SJSA1 (cell line): ENCODE data around the gene HACL1. TPM values are rescaled to one million over a fixed set of nuclear protein-coding genes. Genes with fewer than 3 reads are reported as not detected.

Experiments
- DNase-seq, 2 experiments: peaks; one replicate each; pipeline ENCODE4 v3.0.0-alpha.2; 2015 to 2020; ENCODE audit warnings: low spot score in 2 of 2, low read depth in 1 of 2
- H3K27ac ChIP-seq: fragments of 250-450 bp; sonication (Bioruptor Pico); 2 replicates; pipeline ENCODE4 v1.5.1; 2020; ENCODE audit warnings: mild to moderate bottlenecking, moderate library complexity
- H3K27me3 ChIP-seq: fragments of 250-450 bp; sonication (Bioruptor Pico); replicated peaks from 2 replicates; pipeline ENCODE4 v1.5.1; 2020; ENCODE audit warnings: mild to moderate bottlenecking, moderate library complexity
- H3K36me3 ChIP-seq: fragments of 250-450 bp; sonication (Bioruptor Pico); 2 replicates; pipeline ENCODE4 v1.5.1; 2020; ENCODE audit warnings: mild to moderate bottlenecking
- H3K4me1 ChIP-seq: fragments of 250-450 bp; sonication (Bioruptor Pico); replicated peaks from 2 replicates; pipeline ENCODE4 v1.6.1; 2021; ENCODE audit warnings: mild to moderate bottlenecking
- H3K4me3 ChIP-seq: fragments of 250-450 bp; sonication (Bioruptor Pico); 2 replicates; pipeline ENCODE4 v1.5.1; 2020; ENCODE audit warnings: mild to moderate bottlenecking
- H3K9me3 ChIP-seq: fragments of 250-450 bp; sonication (Bioruptor Pico); replicated peaks from 2 replicates; pipeline ENCODE4 v1.5.1; 2020; ENCODE audit warnings: mild to moderate bottlenecking
- total RNA-seq: library from RNA; depleted of rRNA; stranded (reverse); fragments of >200 nt; shearing (Covaris generic); gene quantifications from 2 replicates; pipeline ENCODE4 v1.2.3, GENCODE V29; 2014; rRNA removed

HACL1 gene
- total RNA-seq, 1 experiment from 2014 or later, result 14.1 TPM

DNA sequence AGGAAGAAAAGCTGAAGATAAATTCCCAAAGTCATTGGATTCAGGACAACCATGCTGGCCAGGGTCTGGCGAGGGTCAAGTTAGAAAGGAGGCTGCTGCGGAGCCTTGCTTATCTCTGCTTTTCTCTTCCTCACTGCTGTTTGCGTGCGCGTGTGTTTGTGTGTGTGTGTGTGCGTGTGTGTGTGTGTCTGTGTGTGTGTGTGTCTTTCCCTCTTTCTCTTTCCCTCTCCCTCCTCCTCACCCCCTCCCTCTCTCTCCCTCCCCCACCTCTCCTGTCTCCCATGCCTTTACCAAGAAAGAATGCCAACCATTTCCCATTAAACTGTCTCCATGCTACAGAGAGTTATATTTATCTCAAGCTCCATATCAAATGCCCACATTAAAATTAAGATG is 79.8 kb downstream of the HACL1 start, which contains the start of gene COLQ:
COLQ (minus strand) TSS at position 134 of the 393 bp plus-strand sequence; CDS start at position 53, 81 bp downstream.
- Histone ChIP-seq H3K4me3 (no peak within 1 kb of the TSS), H3K27ac (no peak within 1 kb of the TSS), H3K9me3 (no peaks in the 10 kb centered on the region), H3K27me3 (no peaks in the 10 kb centered on the region; the same call in 1 of the 2 replicates), H3K36me3 (no peaks in the 10 kb centered on the region), H3K4me1 (no peaks in the 10 kb centered on the region)
- no peak for DNase-seq

DNA sequence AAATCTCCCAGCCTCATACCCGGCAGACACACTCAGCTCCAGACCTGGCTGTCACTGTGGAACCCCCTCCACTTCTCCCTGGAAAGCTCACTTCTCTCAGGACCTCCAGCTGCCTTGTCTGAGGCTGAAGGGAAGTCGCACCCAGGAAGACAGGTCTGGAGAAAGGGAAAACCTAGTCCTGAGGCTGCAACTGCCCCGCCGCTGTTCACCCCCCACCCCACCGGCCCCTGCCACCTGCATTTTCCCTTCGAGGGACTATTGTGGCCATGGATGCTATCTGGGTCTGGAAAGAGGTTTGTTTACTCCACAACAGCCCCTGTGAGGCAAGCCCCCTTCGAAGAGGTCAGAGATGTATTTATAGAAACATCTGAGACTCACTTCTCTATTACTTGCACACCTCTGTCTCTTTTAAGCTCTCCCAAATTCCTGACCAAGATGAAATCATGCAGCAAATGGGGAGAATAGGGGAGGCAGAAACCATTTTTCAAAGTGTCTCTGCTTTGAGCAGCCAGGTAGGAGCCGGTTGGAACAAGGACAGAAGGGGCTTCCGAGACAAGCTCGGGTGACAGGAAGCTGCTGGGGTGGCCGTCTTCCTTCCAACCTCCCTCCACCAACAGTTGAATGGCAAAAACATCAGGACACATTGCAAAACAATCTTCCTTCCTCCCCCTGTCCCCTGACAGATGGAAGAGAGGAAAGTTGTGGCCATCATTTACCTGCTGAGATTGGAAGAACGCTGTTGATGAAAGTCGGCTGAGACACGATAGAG is 80.4 kb downstream of the HACL1 start:
- H3K4me3 ChIP-seq, result no peak overlapping the region
- no peaks in the 10 kb centered on the region for H3K9me3 ChIP-seq
- H3K27me3 ChIP-seq, result no peaks in the 10 kb centered on the region
- DNase-seq, result no peak
- H3K36me3 ChIP-seq, result no peaks in the 10 kb centered on the region
- H3K4me1 ChIP-seq, result no peaks in the 10 kb centered on the region
- no peak overlapping the region for H3K27ac ChIP-seq

DNA sequence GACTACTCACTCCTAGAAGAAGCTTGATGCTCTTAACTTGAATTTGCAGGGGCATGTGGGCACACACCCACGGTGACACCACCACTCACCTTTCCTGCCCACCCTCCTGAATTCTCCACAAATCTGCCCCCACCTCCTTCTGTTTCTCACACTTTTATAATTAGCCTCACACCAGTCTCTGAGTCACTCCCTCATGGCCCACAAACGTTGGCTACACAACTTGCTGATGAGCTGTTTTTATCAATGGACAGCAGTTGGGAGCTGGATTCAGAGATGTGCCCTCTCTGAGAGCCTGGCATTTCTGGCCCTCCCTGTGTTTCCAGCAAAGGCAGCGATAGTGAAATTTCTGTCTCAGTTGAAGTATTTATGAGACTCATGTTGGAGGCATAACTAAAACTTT is 81.2 kb downstream of the HACL1 start:
- no peaks in the 10 kb centered on the region for H3K9me3 ChIP-seq

DNA sequence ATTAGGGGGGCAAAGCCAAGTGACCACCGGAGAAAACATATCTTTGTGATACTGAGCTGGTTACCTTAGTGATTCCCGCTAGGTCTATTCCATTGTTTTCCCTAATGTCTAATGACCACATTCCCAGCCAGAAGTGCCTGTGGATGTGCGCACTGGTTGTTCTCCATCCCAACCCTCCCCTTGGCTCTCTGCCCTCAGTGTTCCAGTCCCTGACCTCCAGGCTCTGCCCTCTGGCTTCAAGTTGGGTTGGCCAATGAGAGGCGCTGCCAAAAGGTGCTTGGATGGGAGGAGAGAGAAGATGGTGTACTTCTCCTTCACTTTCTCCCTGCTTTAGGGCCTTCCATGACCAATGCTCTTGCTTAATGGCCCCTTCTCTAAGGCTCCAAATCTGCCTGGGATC is 82.3 kb downstream of the HACL1 start:
- H3K4me1 ChIP-seq, result no peaks in the 10 kb centered on the region
- H3K36me3 ChIP-seq, result no peaks in the 10 kb centered on the region
- H3K27ac ChIP-seq, result no peak overlapping the region
- no peak overlapping the region for H3K4me3 ChIP-seq
- no peaks in the 10 kb centered on the region for H3K9me3 ChIP-seq
- no peaks in the 10 kb centered on the region for H3K27me3 ChIP-seq
- DNase-seq, result no peak

More for the DNA sequence above, 81.2 kb downstream of the HACL1 start:
- Histone ChIP-seq H3K4me3 (no peak overlapping the region), H3K27ac (no peak overlapping the region), H3K36me3 (no peaks in the 10 kb centered on the region), H3K4me1 (no peaks in the 10 kb centered on the region), H3K27me3 (no peaks in the 10 kb centered on the region)
- no peak for DNase-seq

DNA sequence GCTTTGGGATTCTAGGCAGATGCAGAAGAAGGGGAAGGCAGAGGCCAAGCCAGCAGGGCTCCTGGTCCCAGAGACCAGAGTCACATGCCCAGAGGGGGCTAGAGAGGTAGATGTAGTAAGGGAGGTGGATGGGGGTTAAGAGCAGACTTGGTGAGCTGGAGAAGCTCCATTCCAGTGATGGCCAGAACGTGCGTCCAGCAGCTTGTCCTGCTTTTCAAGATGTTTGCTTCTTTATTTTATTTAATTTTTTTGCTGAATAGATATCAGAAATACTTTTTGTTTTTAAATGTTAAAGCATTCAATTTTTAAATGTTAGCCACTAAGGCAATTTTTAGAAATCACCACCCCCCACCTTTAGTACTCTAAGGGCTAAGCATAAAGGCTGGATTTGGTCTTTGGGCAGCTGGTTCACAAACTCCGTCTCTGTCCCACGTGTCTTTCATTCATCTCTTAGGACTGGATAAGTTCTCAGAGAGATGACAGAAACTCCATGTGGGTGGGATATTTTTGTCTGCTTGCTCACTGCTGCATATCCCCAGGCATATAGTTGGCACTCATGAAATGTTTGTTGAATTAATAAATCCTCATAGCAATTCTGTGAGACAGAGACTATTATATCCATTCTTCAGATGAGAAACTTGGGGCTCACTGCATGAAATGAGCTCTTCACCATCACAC is 86.6 kb downstream of the HACL1 start:
- H3K27ac ChIP-seq, result no peak overlapping the region

DNA sequence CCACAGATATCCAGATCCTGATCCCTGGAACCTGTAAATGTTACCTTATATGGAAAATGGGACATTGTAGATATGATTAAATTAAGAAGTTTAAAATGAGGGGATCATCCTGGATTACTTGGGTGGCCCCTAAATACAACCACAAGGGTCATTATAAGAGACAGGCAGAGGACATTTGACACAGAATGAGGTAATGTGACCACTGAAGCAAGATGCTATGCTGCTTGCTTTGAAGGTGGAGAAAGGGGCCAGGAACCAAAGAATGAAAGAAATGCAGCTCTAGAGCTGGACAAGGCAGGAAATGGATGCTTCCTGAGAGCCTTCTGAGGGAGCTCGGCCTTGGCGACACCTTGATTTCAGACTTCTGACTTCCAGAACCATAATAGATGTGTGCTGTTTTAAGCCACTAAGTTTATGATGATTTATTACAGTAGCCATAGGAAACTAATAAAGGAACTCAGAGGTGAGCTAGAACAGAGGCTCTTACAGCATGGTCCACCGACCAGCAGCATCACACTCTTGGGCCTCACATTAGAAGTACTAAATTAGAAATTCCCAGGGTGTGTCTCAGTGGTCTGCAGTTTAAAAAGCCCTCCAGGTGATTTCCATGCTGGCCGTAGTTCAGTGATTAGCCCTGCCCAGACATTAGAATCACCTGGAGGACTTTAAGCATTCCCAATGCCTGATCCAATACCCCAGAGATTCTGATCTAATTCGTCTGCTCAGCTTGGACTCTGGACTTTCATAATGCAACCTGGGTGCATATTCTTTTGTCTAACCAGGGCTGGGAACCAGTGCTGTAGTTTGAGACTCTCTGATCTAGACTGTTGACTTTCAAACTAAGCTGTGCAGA is 87.3 kb downstream of the HACL1 start:
- no peak overlapping the region for H3K27ac ChIP-seq
- no peak for DNase-seq
- no peaks in the 10 kb centered on the region for H3K27me3 ChIP-seq
- no peaks in the 10 kb centered on the region for H3K36me3 ChIP-seq
- no peak overlapping the region for H3K4me3 ChIP-seq
- H3K9me3 ChIP-seq, result no peaks in the 10 kb centered on the region
- H3K4me1 ChIP-seq, result no peaks in the 10 kb centered on the region

More for the DNA sequence above, 86.6 kb downstream of the HACL1 start:
- no peak for DNase-seq
- H3K4me3 ChIP-seq, result no peak overlapping the region
- H3K36me3 ChIP-seq, result no peaks in the 10 kb centered on the region
- H3K4me1 ChIP-seq, result no peaks in the 10 kb centered on the region
- no peaks in the 10 kb centered on the region for H3K9me3 ChIP-seq
- H3K27me3 ChIP-seq, result no peaks in the 10 kb centered on the region

DNA sequence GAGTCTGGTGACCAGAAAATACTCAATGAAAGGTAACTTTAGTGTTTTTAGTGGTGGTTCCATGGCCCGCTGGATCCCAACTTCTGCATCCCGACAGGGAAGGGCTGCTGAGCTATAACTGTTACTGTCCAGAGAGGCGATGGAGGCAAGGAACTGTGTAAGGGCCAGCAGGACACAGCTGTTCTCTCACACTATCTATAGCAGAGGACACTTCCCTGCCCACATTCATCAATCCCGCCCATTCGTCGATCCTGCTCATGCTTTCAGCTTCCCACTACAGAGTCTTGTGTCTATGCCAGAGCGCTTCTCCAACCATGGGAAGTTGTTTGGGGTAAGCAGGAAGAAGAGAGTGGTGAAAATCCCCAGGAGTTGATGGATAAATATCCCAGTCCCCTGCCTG is 88.3 kb downstream of the HACL1 start:
- H3K9me3 ChIP-seq, result no peaks in the 10 kb centered on the region
- no peaks in the 10 kb centered on the region for H3K36me3 ChIP-seq
- no peak overlapping the region for H3K4me3 ChIP-seq
- no peaks in the 10 kb centered on the region for H3K4me1 ChIP-seq
- DNase-seq, result no peak
- H3K27ac ChIP-seq, result no peak overlapping the region
- no peaks in the 10 kb centered on the region for H3K27me3 ChIP-seq

DNA sequence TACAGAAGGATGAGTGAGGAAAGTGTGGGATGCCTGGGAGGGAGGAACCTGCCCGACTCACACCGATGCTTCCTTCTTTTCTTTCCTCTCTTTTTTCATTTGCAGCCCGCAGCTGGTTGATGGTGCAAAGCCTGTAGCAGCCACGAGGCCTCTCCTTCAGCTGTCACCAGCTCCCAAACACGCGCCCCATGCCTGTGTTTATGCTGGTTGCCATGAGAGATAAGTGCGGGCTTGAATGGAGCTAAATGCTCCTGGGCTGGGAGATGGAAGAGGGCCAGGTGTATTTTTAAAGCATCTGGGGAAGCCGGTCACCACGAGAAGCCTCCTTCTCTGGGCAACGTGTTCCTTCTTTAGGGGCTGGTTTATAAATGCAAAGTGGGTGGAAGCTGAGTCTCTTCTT is 89.2 kb downstream of the HACL1 start:
- no peaks in the 10 kb centered on the region for H3K27me3 ChIP-seq
- DNase-seq, result no peak
- H3K9me3 ChIP-seq, result no peaks in the 10 kb centered on the region
- no peak overlapping the region for H3K4me3 ChIP-seq
- H3K27ac ChIP-seq, result no peak overlapping the region
- H3K36me3 ChIP-seq, result no peaks in the 10 kb centered on the region
- H3K4me1 ChIP-seq, result no peaks in the 10 kb centered on the region

DNA sequence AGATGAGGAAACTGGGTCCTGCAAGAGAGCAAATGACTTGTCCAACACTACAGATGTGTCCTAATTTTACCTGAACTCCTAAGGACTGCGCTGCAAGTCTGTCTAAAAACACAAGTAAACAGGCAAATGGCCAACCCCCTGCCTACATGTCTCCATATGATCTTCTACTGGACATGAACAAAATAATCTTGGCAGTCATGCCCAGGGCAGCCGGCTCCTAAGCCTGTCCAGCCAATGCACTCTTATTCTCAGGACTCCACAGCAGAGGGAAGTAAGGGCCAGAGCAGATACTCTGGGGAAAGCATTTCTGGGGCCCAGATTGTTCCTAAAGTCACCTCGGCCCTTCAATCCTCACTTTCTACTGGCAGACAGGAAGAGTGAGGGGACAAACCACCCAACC is 90.2 kb downstream of the HACL1 start:
- Histone ChIP-seq H3K4me3 (no peak overlapping the region), H3K4me1 (no peaks in the 10 kb centered on the region), H3K27me3 (no peaks in the 10 kb centered on the region), H3K9me3 (no peaks in the 10 kb centered on the region), H3K36me3 (no peaks in the 10 kb centered on the region), H3K27ac (no peak overlapping the region)
- DNase-seq, result no peak

Other genes with a start within 250 kb of the HACL1 start
- gene METTL6, start 174.0 kb downstream of the HACL1 start, total RNA-seq, result 19.3 and 32.2 TPM in 2 replicates
- gene EAF1, start 174.0 kb downstream of the HACL1 start, total RNA-seq, result 13.1 and 16.0 TPM in 2 replicates
- gene COLQ, start 79.9 kb downstream of the HACL1 start, total RNA-seq, result 0.29 TPM in 1 of 2 replicates, not detected in the other
- gene BTD, start 176 bp upstream of the HACL1 start, total RNA-seq, result 13.4 and 21.9 TPM in 2 replicates
- 71.6 and 83.0 TPM in 2 replicates for gene ANKRD28, start 196.4 kb upstream of the HACL1 start, total RNA-seq